GM12872 (cell line): ENCODE measurements around the gene ADAD2.

Source experiments
- TF ChIP-seq, protein P1 (sequence below): IDR thresholded peaks from 3 replicates; pipeline ENCODE4 v1.5.1; 2011; ENCODE audit warnings: low read depth, mild to moderate bottlenecking, low read length, moderate library complexity; ENCODE audit not compliant: insufficient read depth

Gene ADAD2

GRCh38 chr16:84161801-84162200 lies 29.2 kb upstream of the ADAD2 start:
- TF ChIP-seq, protein P1, sequence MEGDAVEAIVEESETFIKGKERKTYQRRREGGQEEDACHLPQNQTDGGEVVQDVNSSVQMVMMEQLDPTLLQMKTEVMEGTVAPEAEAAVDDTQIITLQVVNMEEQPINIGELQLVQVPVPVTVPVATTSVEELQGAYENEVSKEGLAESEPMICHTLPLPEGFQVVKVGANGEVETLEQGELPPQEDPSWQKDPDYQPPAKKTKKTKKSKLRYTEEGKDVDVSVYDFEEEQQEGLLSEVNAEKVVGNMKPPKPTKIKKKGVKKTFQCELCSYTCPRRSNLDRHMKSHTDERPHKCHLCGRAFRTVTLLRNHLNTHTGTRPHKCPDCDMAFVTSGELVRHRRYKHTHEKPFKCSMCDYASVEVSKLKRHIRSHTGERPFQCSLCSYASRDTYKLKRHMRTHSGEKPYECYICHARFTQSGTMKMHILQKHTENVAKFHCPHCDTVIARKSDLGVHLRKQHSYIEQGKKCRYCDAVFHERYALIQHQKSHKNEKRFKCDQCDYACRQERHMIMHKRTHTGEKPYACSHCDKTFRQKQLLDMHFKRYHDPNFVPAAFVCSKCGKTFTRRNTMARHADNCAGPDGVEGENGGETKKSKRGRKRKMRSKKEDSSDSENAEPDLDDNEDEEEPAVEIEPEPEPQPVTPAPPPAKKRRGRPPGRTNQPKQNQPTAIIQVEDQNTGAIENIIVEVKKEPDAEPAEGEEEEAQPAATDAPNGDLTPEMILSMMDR = no peak

- TF ChIP-seq, protein P1 = no peak
Measured at GRCh38 chr16:84165746-84166145, 25.2 kb upstream of the ADAD2 start.

DNA sequence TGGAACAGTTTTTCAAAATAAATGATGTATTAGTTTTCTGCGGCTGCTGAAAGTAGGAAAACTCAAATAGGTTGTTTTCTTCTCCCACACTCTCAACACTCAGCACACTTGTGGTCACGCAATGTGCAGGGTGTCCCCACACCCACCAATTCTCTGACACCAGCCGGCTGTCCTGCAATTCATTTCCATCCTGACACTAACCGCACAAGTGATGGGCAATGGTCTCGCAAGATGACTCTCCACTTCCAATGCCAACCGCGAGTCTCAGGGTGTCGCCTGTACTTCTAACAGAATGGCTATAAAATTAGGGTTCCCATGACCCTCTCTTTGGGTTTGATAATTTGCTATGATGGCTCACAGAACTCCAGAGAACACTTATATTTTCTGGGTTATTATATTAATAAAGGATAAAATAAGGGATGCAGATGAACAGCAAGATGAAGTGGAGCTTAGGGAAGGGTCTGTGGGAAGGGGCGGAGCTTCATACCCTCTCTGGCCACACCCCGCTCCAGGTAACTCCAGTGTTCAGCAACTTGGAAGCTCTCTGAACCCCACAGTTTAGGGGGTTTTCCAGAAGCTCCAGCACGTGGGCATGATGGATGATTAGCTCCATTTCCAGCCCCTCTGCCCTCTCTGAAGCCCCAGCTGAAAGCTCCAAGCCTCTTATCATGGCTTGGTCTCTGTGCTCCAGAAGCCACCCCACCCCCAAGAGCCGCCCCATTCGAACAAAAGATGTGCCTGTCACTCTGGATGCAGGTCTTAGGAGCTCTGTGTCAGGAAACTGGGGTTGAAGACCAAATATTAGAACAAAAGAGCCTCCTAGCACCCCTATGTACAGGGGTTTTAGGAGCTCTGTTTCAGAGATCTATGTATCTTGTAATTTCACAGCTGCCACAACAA lies 23.9 kb upstream of the ADAD2 start:
- TF ChIP-seq, protein P1 = no peak

- TF ChIP-seq, protein P1 = no peak
Measured at GRCh38 chr16:84169765-84170310, 21.1 kb upstream of the ADAD2 start.

- TF ChIP-seq, protein P1 = no peak
Measured at GRCh38 chr16:84174396-84174795, 16.6 kb upstream of the ADAD2 start.

DNA sequence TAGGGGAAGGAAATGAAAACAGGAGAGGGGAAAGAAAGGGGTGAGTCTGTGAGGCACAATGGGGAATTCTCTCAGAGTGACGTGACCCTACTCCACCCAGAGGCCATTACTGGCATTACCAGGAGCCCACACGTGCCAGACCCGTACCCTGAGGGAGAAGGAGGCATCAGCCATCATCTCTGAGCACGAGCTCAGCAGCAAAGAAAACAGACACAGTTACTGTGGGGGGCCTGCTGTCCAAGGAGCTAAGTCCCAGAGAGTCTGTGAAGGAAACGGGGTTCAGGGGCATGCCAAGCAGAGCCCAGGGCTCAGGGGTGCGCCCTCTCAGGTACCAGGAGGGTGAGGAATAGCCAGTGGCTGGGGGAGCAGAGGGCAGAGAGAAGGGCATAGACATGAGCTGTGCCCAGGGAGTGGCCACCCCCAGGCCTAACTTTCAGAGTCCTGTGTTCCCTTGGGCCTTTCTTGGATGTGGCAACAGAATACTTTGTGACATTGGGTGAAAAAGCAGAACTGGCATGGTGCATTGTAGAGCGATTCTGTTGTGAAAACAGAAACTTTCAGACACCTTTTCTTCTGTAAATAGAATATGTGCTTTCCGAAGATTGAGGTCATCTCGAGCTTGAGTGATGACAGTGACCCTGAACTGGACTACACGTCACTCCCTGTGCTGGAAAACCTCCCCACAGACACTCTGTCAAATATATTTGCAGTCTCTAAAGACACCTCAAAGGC lies 15.4 kb upstream of the ADAD2 start:
- TF ChIP-seq, protein P1 = peak; percentile 94

- TF ChIP-seq, protein P1 = no peak
Measured at GRCh38 chr16:84176192-84177053, 14.5 kb upstream of the ADAD2 start.
